Left lung (tissue), 10 donors: ENCODE results near the gene COMTD1. TPM values are rescaled to one million over a fixed set of nuclear protein-coding genes. Genes with fewer than 3 reads are reported as not detected.
A peak's percentile ranks its signal among the peaks of the same experiment; 100 is the strongest.

Source experiments
- ATAC-seq: fragments of 200-7000 bp; cut with Tn5 transposase; one replicate; pipeline ENCODE4 v1.9.1; 2020; ENCODE audit warnings: moderate library complexity
- DNase-seq, 4 donors: peaks; one replicate each; pipeline ENCODE4 v3.0.0-alpha.2; 2013 to 2020
- H3K27ac ChIP-seq, 2 donors: fragments of 200-600 bp; sonication (generic) in 1 of 2; one replicate each; pipeline versions ENCODE4 v1.5.0 to v1.8.0; 2020 to 2021
- H3K27me3 ChIP-seq, 2 donors: fragments of 200-600 bp; sonication (generic) in 1 of 2; one replicate each; pipeline versions ENCODE4 v1.5.0 to v1.8.0; 2020 to 2021
- H3K36me3 ChIP-seq, 2 donors: fragments of 200-600 bp; sonication (generic) in 1 of 2; one replicate each; pipeline versions ENCODE4 v1.5.0 to v1.8.0; 2020 to 2021
- H3K4me1 ChIP-seq, 2 donors: fragments of 200-600 bp; one replicate each; pipeline ENCODE4 v1.8.0; 2021
- H3K4me3 ChIP-seq, 2 donors: fragments of 200-600 bp; sonication (generic) in 1 of 2; one replicate each; pipeline versions ENCODE4 v1.5.0 to v1.8.0; 2020 to 2021; ENCODE audit warnings: mild to moderate bottlenecking in 1 of 2
- H3K9me3 ChIP-seq, 2 donors: fragments of 200-600 bp; sonication (generic) in 1 of 2; one replicate each; pipeline versions ENCODE4 v1.5.0 to v1.8.0; 2020 to 2021
- intact Hi-C, 2 donors: fragments of 100-400 bp; cut with DNase I; formaldehyde crosslinking; loops; one replicate each; pipeline versions ENCODE4 v1.11.2 to v1.14.2; 2022
- polyA plus RNA-seq, 6 donors: library from polyadenylated mRNA; unstranded; fragments of 120-200 nt; gene quantifications; one replicate each; pipeline ENCODE4 v1.2.1, GENCODE V29; 2013; ENCODE audit not compliant: insufficient read length in 6 of 6
- total RNA-seq, 2 donors: library from RNA; stranded (reverse); fragmentation: NEBNext Ultra II Directional; extraction: Animal tissue kit (Norgen Biotek cat#: 25700); gene quantifications; one replicate each; pipeline ENCODE4 v1.2.1, GENCODE V29; 2021
- TF ChIP-seq, protein P1 (sequence below), 2 donors: fragments of 200-600 bp; sonication (generic) in 1 of 2; IDR thresholded peaks; one replicate each; pipeline versions ENCODE4 v1.5.0 to v1.8.0; 2021; ENCODE audit warnings: antibody characterized with exemption in 2 of 2
- donor health status: DM: no; HTN: yes; CAD: no.
- donor health status: DM: no; HTN: no; CAD: no.

Gene COMTD1
- total and polyA plus RNA-seq, 8 donors, result 3.4 to 26.5 (median 4.5) TPM

DNA sequence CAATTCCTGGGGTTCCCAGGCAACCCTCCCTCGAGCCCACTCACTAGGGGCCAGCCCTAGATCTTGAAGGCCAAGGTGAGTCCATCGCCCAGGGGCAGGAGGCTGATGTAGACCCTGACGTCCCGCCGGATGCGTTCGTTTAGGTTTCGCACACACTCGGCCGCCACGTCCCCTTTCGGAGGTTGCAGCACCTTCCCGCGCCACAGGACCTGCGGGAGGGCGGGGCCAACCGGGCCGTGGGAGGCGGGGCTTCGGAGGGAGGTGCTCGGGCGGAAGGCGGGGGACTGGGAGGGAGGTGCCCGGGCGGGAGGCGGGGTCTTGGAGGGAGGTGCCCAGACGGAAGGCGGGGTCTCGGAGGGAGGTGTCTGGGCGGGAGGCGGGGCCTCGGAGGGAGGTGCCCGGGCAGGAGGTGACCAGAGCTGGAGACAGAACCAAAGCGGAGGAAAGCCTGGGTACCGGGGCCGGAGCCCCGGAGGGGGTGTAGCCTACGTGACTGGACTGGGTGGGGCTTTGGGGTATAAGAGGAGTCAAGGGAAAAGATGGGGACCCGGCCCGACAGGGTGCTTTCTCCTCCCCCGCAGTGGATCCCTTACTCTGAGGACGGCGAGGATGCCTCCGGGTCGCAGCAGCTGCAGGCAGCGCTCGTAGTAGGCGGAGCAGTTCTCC is 1.6 kb downstream of the COMTD1 start:
- peaks cover 5 to 35% of the 10 kb centered on the region in 2 donors for H3K4me1 ChIP-seq
- no peaks in the 10 kb centered on the region for H3K27me3 ChIP-seq
- DNase-seq, result peak in 3 of 4 donors; percentile 87 to 100 (median 98)
- peaks cover 0 to 38% of the 10 kb centered on the region in 2 donors for H3K36me3 ChIP-seq
- ATAC-seq, result peak; percentile 85
- peak overlapping the region; percentile 75 to 86 for H3K27ac ChIP-seq
- intact Hi-C loops, result loop anchor here in 1 of 2 donors (10.0 kb wide), 1 partner anchor 129 kb away; a partner anchor contains a TSS
- peak overlapping the region; percentile 88 to 95 for H3K4me3 ChIP-seq
- TF ChIP-seq, protein P1, sequence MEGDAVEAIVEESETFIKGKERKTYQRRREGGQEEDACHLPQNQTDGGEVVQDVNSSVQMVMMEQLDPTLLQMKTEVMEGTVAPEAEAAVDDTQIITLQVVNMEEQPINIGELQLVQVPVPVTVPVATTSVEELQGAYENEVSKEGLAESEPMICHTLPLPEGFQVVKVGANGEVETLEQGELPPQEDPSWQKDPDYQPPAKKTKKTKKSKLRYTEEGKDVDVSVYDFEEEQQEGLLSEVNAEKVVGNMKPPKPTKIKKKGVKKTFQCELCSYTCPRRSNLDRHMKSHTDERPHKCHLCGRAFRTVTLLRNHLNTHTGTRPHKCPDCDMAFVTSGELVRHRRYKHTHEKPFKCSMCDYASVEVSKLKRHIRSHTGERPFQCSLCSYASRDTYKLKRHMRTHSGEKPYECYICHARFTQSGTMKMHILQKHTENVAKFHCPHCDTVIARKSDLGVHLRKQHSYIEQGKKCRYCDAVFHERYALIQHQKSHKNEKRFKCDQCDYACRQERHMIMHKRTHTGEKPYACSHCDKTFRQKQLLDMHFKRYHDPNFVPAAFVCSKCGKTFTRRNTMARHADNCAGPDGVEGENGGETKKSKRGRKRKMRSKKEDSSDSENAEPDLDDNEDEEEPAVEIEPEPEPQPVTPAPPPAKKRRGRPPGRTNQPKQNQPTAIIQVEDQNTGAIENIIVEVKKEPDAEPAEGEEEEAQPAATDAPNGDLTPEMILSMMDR (IDR thresholded peaks at IDR 0.05), result no peak
- no peaks in the 10 kb centered on the region for H3K9me3 ChIP-seq

DNA sequence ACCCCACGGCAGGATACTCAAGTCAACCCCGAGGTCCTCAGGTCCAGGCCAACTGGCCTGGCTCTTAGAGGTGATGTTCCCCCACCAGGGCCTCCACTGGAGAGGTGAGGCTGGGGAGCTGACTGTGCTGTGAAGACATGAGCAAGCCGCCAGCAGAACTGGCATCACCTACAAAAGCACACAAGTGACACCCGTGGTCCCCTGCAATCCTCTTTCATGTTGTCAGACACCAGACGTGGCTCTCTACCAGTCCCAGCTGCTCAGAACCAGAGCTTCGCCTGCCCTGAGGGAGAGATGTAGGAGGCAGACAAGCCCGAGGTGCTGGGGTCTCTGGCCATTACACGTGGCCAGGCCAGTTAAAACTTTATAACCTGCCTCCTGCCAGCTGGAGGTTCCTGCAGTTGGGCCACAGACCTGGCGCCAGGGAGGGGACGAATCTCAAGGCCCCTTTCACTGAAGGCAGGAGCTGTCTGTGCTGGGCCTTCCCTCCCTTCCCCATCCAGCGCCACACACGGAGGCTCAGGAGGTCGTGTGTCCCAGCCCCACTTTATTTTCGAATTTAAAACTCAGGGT is 2.2 kb downstream of the COMTD1 start:
- Histone ChIP-seq H3K4me1 (peaks cover 10 to 40% of the 10 kb centered on the region in 2 donors), H3K9me3 (no peaks in the 10 kb centered on the region), H3K36me3 (peaks cover 0 to 44% of the 10 kb centered on the region in 2 donors), H3K27ac (peak overlapping the region; percentile 70 to 86), H3K4me3 (peak overlapping the region in 1 of 2 donors; percentile 95), H3K27me3 (no peaks in the 10 kb centered on the region)
- intact Hi-C loops, result loop anchor here in 1 of 2 donors (10.0 kb wide), 1 partner anchor 129 kb away; a partner anchor contains a TSS
- DNase-seq, result no peak
- TF ChIP-seq, protein P1 (IDR thresholded peaks at IDR 0.05), result no peak
- ATAC-seq, result no peak

DNA sequence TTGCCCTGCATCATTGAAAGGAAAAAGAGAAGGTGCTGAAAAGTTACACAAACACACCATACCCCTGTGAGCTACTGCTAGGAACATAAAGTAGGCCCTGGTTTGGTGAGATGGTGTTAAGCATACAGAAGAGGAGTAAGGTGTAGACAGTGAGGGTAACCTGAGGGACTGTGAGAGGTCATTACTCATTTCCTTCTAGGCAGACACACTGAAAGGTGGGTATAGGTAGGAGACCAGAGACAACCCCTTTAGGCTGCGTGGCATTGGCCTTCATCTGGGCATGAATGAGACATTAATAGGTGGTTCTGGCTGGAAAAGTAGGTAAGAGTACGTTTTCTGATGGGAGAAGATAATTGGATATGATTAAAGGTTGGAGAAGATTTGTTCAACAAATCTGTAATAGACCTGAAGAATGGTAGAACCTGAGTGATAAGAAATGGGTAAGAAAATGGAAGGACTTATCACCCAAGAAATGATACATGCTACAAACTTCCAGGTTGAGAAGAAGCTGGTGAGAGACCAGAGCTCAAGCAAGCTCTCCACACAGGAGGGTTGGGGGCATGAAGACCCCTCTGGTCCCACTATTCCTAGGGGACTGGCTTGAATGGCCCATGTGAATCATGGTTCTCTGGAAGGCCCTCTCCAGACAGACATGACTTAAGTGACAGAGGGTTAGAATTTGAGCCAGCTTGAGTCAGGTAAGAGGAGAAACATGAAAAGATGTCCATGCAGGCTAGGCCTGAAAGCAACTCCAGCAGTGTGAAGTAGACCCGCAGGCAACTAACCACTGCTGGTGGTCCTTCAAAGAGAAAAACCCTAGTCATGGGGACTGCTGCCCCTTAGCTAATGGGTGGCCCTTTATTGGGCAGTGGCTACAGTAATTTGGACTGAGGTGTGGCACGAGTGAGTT is 3.8 kb downstream of the COMTD1 start:
- Histone ChIP-seq H3K4me3 (no peak overlapping the region), H3K4me1 (peaks cover 10 to 49% of the 10 kb centered on the region in 2 donors), H3K9me3 (no peaks in the 10 kb centered on the region), H3K27me3 (no peaks in the 10 kb centered on the region), H3K27ac (no peak overlapping the region), H3K36me3 (peaks cover 0 to 57% of the 10 kb centered on the region in 2 donors)
- intact Hi-C loops, result loop anchor here in 1 of 2 donors (10.0 kb wide), 1 partner anchor 127 kb away; a partner anchor contains a TSS
- no peak for ATAC-seq
- DNase-seq, result no peak
- TF ChIP-seq, protein P1 (IDR thresholded peaks at IDR 0.05), result no peak

DNA sequence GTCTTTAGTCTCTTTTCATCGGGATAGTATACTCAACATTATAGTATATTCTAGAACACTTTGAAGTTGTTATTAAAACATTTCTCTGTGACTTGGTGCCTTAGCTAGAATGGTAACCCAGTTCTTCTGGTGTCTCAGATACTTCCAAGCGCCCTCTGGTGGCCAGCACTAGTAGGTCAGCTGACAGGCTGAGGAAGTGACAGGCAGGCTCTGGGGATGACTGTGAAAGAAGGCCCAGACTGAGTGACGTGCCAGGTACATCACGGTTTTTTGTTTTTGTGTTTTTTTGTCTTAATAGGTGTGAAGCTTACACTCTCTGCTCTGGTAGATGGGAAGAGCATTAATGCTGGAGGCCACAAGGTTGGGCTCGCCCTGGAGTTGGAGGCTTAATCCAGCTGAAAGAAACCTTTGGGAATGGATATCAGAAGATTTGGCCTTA is 5.1 kb downstream of the COMTD1 start:
- intact Hi-C loops, result loop anchor here in 1 of 2 donors (10.0 kb wide), 1 partner anchor 126 kb away; a partner anchor contains a TSS
- Histone ChIP-seq H3K4me1 (peaks cover 19 to 56% of the 10 kb centered on the region in 2 donors), H3K27me3 (no peaks in the 10 kb centered on the region), H3K36me3 (peaks cover 0 to 70% of the 10 kb centered on the region in 2 donors), H3K4me3 (no peak overlapping the region), H3K9me3 (no peaks in the 10 kb centered on the region), H3K27ac (peak overlapping the region in 1 of 2 donors; percentile 18)
- DNase-seq, result peak; percentile 73 to 94 (median 88)
- TF ChIP-seq, protein P1 (IDR thresholded peaks at IDR 0.05), result peak; percentile 93 to 95
- peak; percentile 45 for ATAC-seq
